Measurements from ENCODE around the gene ARHGEF35.
"Not testable (repeated sequence)": the region's sequence is repeated elsewhere in the genome, so short reads cannot be mapped to it uniquely, and the experiment has no call there.

Gene ARHGEF35

DNA sequence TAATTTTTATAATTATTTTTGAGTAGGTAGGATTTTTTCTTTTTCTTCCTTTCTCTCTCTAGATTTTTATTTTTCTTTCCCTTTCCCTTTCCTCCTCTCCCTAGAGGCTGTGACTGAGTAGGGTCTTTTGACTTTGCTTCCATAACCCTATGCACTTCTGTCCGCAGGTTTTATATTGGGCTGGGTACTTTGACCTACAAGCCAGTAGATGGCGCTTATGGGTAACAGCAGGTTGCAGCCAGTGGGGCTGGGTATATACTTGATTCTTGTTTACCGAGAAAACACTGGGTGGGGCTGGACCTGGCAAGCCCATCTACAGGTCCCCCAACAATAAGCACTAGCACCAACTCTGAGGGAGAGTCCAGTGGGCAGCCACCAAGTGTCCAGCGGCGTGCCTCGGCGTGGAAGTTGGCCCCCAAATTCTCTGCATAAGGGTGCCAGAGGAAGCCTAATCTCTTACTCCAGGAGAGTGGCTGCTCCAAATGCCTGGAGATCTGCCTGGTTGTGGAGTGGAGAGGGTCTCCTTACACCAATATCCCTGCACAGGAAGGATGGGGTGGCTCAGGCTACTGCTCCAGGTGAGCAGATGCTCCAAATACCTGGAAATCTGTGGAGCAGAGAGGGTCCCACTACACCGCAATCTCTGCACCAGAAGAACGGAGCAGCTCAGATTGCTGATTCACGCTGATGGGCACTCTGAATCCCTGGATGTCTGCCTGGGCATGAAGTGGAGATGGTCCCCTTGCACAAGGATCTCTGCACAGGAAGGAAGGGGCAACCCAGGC is 17.1 kb downstream of the ARHGEF35 start:
- DNase-seq (ENCODE audit: low read depth in 2 of 2), result not testable (repeated sequence)

DNA sequence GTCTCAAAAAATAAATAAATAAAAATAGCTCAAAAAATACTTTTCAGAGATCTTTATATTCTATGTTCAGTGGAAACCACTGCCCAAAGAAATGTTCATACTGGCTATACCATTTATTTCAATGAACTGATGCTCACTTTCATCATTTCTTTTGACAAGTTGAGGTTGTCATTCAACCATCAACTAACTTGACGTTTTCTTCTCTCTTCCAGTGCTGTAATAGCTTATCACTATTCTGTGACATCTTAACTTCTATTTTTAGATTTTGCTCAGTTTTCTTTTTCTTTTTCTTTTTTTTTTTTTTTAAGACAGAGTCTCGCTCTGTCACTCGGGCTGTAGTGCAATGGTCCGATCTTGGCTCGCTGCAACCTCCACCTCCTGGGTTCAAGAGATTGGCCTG is 21.0 kb downstream of the ARHGEF35 start:
- DNase-seq (ENCODE audit: low read depth in 2 of 2), result no peak

DNA sequence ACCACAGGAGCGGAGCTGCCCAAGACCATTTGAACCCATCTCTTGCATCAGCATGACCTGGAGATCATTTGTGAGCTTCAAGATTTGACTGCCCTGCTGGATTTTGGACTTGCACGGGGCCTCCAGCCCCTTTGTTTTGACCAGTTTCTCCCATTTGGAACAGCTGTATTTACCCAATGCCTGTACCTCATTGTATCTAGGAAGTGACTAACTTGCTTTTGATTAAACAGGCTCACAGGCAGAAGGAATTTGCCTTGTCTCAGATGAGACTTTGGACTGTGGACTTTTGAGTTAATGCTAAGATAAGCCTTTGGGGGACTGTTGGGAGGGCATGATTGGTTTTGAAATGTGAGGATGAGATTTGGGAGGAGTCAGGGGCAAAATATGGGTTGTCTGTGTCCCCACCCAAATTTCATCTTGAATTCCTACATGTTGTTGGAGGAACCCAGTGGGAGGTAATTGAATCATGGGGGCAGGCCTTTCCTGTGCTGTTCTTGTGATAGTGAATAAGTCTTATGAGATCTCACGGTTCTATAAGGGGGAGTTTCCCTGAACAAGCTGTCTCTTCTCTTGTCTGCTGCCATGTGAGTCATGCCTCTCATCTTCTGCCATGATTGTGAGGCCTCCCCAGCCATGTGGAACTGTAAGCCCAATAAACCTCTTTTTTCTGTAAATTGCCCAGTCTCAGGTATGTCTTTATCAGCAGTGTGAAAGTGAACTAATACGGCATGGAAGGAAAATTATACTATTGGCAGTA is 23.9 kb downstream of the ARHGEF35 start:
- not testable (repeated sequence) for DNase-seq (ENCODE audit: low read depth in 2 of 2)

DNA sequence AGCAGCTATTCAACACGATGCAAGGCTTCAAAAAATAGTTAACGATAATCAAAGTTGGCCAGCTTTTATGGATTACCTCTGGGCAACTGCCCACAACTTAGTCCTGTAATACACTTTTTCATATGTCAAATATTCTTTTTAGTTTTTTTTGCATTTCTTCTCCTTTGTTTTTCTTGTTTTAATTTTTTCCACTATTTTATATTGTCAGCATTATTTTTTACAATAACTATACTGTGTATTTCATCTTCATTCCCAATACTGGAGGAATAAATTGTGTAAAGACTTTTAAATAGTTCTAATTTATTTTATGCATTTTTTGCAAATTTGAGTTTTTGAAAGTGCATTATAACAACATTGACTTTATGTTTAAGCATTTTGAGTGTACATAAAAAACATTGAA is 30.8 kb downstream of the ARHGEF35 start:
- no peak for DNase-seq (ENCODE audit: low read depth in 2 of 2)

DNA sequence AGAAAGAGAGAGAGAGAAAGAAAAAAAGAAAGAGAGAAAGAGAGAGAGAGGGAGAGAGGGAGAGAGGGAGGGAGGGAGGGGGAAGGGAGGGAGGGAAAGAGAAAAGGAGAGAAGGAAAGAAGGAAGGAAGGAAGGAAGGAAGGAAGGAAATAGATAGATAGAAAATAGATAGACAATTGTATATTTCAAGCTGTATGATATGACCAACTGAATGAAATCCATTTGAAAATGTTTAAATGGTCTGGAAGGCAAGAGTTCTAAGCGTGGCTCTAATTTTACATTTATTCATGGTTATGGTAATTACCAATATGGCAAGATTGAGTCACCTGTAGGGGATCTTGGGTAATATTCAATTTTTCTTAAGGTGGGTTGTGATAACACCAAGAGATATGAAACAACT is 36.8 kb downstream of the ARHGEF35 start:
- DNase-seq (ENCODE audit: low read depth in 2 of 2), result no peak

DNA sequence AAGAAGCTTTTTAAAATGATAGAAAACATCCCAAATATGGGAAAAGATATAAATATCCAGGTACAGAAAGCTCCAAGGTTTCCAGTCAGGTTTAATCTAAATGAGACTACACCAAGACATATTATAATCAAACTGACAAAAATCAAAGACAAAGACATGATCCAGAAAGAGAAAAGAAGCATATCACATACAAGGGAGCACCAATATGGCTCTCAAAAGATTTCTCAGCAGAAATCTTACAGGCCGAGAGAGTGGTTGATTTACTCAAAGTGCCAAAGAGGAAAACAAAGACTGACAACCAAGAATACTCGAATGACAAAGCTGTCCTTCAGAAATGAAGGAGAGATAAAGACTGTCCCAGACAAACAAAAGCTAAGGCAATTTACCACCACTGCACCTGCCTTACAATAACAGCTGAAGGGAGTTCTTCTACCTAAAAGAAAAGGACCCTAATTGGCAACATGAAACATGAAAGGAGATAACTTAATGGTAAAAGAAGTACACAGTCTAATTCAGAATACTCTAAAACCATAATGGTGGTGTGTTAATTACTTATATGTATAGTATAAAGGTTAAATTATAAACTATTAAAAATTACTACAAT is 47.3 kb downstream of the ARHGEF35 start:
- no peak for DNase-seq (ENCODE audit: low read depth in 2 of 2)

DNA sequence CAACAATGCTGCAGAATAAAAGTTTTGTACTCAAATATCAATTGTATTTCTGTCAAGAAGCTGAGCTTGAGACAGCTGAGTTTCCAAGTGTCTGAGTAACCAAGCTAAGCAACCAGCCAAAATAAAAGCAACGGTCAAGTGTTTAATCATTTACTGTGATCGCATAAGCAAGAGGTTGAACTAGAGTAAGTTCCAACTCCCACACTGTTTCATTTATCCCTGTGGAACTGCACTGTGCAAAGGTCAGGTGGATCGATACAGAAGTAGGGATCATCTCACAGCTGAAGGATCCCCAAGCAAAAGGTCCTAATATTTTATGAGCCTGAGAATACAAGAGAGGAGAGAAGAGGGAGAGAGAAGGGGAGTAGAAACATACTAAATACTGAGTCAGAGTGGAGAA is 51.2 kb downstream of the ARHGEF35 start:
- no peak for DNase-seq (ENCODE audit: low read depth in 2 of 2)

DNA sequence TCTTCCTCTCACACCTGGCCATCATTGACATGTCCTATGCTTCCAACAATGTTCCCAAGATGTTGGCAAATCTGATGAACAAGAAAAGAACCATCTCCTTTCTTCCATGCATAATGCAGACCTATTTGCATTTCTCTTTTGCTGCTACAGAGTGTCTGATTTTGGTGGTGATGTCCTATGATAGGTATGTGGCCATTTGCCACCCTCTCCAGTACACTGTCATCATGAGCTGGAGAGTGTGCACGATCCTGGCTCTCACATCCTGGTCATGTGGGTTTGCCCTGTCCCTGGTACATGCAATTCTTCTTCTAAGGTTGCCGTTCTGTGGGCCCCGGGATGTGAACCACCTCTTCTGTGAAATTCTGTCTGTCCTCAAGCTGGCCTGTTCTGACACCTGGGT is 53.4 kb downstream of the ARHGEF35 start:
- no peak for DNase-seq (ENCODE audit: low read depth in 2 of 2)

DNA sequence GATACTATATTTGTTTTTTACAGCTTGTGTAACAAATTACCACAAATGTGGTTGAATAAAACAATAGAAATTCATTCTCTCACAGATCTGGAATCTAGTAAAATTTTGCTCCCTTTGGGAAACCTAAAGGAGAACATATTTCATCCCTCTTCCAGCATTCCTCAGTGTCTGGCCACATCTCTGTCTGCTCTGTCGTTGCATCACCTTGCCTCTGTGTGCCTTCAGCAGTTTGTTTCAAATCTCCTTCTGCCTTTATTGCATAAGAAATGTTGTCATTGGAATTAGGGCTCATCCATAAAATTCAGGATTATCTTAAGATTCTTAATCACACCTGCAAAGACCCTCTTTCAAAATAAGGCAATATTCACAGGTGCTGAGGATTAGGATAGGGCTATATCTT is 58.1 kb downstream of the ARHGEF35 start:
- no peak for DNase-seq (ENCODE audit: low read depth in 2 of 2)
